GM19455 (cell line): Measurements from ENCODE around the gene MAMDC2.

ENCODE experiments used
- ATAC-seq: cut with Tn5 transposase; IDR thresholded peaks from one replicate; pipeline ENCODE4 v1.9.1; 2021; ENCODE audit not compliant: unreplicated experiment

Gene MAMDC2

DNA sequence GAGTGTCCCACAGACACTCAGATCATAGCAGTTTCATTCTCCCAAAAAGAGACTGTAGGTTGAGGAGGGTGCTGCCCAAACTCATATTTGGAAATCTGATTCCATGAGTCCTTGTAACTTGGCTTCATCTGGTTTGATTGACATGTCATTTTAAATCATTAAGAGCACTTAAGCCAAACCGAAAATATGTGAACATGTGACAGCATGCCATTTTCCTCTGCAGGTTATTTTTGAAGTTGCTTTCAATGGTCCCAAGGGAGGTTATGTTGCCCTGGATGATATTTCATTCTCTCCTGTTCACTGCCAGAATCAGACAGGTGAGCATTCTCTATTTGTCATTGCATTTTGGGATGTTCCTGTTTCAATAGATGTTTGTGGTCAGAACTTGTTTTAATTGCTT lies 87.6 kb downstream of the MAMDC2 start:
- no peak for ATAC-seq

DNA sequence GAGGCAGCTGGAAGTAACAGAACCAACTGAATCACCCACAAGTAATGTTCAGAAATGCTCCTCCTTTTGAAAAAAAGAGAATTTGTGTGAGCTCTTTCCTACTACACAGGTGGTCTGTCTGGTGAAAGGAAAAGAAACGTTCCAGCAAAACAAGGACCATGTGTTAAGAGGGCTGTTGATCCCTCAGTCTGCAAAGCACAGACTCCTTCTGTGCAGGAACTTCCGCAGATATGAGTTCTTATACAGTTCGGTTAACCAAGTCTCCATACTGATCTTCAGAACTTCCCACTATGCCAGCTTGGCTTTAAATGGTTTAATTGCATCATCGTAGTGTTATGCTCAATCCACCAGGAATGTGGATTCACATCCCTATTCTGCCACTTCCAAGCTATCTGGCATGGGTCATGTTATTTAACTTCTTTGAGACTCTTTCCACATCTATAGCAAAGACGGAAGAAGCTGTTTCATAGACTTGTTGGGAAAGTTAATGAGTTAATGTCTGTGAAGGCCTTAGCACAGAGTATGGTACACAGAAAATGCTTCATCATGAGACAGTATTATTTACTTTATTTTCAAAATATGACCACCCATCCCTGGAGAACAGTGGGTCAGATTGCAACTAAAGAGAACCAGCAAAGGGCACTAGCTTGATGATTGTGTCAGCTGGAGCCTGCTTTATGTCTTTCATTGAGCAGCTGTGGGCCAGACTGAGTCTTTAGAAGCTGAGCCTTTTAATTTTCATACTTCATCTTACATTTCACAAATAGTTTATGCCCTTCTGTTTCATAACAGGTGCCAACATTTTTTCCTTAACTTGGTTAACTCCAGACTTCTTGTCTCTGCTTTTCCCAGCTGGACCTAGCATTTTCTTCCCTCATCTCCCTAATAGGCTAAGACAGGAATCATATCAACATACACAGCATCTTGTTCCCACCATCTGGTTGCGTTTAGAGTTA lies 89.9 kb downstream of the MAMDC2 start:
- ATAC-seq, result no peak

DNA sequence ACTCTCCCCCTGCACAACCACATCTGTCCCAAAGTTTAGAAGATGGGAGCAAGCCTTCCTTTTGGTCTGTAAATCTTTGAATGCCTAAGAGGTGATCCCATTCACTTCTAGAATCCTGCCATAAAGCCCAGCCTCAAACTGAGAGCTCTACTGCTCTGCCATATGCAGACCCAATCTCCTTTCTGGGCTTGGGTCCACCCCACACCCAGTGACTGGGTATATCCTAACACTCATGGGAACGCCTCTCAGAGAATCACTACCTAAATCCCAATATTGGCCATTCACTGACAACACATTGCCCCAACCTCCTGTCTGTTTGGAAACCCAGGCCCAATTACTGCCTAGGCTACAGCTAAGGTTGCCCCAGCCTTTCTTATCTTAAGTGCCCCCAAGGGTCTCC lies 90.7 kb downstream of the MAMDC2 start:
- no peak for ATAC-seq

DNA sequence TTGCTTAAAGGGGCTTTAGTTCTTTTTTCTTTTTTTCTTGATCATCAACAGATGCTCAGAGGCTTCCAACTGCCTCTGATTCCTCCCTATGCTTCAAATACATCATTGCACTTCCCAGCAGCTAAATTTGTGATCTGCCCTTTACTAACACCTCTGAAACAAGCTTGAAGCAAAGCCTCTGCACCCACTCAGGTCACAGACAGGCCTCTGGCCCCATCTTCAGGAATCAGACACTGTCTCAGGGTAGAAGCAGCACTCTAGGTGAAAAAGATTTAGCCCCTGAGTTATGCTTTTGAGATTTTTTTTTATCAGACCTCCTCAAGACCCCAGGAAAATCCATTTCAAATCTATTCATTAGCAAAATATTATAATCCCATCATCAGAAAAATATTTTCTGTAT lies 91.5 kb downstream of the MAMDC2 start:
- no peak for ATAC-seq

DNA sequence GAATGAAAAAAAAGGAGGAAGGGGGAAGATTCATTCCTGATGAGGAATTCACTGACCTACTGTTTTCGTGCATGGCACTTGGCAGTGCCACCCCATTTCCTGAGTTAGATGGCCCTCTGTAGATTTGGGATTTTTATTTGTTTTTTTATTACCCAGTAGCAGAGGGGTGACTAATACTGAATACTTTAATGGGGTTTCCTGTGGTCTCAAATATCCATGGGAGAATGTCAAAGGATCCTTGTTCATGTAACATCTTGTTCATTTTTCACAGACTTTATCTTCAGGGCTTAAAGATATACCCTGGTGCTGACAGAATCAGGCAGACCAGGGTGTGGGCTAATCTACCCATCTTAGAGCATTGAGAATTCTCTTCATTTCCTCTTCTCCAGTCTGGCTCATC lies 93.0 kb downstream of the MAMDC2 start:
- no peak for ATAC-seq

DNA sequence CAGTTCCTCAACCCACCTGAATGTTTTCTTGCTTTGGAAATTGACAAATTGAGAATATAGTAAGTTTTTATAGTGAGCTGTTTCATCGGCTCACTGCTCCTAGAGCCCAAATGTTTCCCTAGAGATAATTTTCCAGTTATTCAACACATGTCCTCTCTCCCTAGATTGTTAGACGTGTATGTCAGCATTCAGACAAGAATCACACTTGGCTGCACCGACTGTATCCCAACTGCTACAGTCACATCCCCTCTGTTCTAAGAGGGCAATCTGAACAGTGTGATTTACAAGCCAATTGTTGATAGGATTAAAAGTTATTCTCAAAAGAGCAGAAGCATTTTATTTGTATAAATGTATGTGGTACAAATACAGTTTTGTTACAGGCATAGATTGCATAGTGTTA lies 93.9 kb downstream of the MAMDC2 start:
- ATAC-seq, result no peak

DNA sequence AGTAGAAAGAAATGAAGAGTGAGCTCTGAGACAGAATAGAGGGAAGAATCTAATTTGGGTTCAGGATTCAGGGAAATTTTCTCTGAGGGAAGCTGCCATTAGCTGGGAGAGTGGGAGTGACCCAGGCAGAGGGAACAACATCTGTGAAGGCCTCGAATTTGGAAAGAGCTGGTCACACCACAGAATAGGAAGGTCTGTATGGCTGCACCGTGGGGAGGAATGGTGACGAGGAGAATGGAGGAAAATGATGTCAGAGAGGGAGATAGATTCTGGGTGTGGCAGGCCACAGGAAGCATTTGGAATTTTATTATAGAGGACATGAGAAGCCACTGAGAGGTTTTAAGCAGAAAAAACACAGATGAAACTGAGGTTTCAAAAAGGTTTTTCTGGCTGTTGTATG lies 98.5 kb downstream of the MAMDC2 start:
- ATAC-seq, result no peak

DNA sequence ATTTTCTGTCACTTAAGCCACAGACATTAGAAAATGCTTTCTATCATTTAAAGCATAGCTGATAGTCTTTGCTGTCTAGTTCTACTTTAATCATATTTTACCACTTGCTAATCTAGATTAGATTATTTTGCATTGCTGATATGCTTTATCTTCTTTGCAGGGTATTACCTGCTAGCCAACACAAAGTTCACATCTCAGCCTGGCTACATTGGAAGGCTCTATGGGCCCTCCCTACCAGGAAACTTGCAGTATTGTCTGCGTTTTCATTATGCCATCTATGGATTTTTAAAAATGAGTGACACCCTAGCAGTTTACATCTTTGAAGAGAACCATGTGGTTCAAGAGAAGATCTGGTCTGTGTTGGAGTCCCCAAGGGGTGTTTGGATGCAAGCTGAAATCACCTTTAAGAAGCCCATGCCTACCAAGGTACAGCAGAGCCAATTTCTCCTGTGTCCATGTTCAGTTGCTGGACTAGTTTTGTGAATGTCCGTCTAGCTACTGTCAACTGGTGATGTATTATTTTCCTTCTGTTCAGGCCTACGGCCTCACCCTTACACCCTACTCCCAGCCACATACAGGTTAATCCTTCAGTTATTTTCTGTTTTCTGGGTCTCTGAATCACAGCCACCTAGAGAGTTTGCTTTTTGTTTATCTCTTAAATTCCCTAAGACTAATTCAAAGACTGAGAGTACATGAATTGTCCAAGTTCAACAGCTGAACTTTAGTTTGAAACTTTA lies 99.9 kb downstream of the MAMDC2 start:
- no peak for ATAC-seq

DNA sequence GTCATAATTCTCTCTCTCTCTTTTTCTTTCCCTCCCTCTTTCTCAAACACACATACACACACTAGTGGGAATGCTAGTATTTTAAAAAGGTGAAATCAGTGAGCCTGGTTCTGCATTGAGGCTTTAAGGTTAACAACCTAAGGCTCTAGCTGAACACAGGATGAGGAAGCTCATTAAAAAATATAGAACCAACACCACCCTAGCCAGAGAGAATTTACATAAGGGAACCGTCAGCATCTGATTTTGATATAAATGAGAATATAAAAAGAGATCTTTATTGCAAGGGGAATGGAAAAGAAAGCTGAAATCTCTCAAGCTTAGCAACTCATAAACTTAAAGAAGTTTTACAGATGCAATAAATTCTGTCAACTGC lies 100.5 kb downstream of the MAMDC2 start:
- no peak for ATAC-seq

DNA sequence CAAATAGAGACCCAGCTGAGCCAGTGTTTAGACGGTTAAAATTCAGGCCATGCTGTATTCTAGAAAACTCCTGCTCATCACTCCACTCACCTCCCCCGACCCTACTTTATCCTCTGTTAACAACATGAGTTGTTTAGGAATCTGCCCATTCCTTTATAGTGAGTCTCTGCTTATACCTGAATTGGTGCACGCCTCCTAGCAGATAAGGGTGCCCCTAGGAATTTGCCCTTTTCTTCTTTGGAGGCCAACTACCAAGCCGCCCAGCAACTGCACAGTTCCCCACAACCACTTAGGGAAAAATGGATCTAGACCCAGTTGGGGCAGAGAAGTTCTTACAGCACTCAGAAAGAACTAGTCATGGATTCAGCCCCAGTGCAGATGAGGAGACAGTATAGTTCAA lies 102.3 kb downstream of the MAMDC2 start:
- no peak for ATAC-seq

DNA sequence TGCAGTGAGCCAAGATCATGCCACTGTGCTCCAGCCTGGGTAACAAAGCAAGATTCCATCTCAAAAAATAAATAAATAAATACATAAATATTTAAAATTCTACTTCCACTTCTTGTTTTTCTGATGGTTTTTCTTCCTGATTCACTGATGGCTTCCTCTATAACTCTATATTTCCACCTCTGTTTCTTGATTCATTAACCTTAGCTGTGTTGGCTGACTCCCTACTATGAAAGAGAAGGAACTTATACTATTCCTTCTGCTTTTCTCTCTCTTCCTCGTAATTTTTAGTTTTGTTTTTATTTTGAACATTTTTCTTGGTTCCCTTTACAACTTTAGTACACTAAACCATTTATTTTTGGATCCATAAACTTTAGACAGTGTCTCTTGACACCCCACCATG lies 103.5 kb downstream of the MAMDC2 start:
- ATAC-seq, result no peak

DNA sequence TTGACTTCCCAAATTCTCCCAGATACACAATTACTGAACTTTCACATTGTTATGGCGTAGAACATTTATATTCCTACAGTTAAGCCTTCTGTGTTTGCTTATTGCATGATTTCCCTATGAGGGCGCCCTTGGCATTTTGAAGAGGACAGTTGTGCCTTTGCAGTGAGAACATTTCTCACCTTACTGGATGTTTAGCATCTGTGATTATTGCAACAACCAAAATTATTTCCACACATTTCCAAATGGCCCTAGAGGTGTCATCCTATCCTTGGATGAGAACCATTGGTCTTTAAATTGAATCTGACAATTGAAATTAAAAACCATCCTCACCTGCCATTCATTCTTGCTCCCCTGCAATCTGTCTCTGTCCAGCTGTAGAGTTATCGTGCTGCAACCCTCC lies 104.0 kb downstream of the MAMDC2 start:
- no peak for ATAC-seq

DNA sequence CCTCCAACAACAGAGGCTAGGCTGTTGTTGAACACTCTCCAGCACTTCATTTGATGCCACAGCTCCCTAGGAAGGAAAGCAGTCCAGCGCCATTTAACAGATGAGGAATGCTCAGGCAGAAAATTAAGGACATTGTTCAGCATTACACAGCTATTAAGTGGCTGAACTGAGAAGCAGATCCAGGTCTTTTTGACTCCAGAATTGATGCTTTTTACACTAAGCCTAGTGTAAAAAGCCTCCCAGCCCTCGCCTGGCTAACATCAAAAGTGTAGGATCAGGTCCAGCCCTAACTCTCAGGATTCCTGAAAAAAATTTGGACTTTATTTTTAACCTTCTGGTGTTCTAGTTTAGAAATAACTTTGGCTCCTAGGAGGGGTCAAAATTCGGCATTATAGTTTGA lies 108.7 kb downstream of the MAMDC2 start:
- ATAC-seq, result no peak

DNA sequence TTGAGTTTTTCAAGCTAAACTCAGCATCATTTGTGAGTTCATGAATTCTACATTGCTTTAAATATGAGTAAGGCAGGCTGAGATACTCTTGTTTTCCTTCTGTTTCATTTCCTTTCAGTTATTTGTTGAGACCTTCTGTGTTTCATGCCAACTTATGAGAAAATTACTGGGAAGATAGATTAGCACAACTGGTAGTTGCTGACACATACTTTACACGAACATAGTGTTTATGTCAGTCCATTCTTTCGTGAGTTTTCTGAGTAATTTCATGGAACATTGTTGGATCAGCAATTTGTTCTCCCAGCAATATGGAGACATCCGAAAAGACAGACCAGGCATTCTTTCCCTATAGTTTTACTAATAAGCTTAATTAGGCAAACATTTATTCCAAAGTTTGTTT lies 113.1 kb downstream of the MAMDC2 start:
- ATAC-seq, result no peak

DNA sequence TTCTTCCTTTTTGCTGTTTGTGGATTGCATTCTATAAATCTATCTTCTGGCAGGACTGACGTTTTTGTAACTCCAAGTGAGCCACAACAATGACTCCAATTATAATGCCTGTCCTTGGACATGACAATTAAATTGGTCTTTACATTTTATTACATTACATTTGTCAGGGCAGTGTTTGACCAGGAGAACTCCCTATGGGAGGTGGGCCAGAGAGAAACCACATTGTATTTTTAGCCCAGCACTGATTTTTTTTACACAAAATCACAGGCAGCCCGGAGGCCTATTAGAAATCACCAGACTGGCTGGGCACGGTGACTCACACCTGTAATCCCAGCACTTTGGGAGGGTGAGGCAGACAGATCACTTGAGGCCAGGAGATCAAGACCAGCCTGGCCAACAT lies 116.0 kb downstream of the MAMDC2 start:
- no peak for ATAC-seq

DNA sequence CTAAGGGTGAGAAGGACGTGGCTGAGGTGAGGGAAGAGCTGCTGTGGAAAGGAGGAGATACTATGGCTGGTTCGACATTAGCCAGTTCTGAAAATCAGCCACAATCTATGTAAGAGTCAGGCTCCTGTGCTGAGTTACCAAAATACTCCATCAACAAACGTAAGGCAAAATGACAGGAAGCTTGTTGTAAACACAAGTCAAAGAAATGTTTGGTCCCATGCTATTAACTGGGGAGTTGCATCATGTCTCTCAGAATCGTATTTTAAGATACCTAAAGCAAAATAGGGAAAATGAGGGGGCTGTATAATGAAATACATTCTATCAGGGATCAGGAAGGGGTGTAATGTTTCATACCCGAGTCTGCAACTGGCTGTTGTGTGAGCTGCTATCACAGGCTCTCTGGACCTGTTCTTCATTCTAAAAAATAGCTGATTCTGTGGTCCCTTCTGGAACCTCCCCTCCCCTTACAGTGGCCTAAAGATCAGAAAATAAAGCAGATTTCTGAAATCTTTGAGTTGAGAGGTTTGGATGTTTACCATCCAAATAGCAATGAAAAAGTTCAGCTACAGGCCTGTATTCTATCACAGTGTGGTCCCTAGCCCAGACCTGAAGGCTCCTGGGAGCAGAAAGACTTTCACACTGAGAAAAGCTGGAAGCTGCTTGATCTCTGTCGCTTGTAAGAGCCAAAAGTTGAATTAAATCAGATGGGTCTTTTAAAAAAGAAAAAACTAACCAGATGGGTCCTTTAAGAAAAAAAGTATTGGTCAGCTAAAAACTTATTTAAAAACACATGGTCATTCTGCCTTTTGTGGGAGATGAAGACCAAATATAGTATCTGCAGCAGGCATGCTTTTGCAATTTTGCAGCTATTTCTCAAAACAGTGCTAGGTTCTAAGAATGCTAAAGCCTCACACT lies 117.3 kb downstream of the MAMDC2 start:
- ATAC-seq, result no peak

DNA sequence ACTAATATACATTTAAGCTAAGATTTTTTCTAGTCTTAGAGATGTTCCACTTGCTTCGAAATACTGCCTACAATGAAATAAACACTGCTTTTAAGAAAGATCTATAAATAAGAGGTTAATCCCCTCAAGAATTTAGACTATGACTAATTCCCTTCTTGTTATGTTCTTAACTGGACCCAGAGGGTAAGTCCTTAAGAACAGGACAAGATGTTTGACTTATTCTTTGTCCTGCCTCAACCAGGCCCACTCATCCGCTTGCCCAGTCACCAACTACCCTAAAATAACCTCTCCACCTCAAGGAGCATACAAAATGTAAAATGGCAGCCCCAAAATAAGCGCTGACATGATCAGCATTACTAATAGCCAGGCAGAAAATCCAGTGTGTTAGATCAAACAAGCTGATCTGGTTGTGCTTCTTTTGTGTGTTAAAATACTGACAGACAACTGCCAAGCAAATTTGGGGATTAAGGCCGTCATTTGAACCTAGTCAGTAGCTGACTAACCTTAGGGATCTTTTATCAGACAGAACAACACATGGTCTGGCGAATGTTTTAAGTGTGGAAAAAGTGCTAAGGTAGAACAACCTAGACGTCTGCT lies 121.5 kb downstream of the MAMDC2 start:
- no peak for ATAC-seq

DNA sequence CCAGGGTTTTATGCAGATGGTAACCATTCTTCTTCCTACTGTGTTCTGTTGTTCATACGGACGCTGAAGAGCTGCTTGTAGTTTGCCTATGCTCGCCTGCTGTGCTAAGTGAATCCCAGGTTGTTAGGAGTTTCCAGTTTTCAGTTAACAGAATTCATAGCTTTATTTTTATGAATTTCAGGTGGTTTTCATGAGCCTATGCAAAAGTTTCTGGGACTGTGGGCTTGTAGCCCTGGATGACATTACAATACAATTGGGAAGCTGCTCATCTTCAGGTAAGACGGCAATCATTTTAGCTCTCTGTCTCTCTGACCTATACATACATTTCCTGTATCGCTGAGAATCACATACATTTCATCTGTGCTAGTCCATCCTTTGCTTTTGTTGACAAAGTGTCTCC lies 124.9 kb downstream of the MAMDC2 start:
- ATAC-seq, result no peak

DNA sequence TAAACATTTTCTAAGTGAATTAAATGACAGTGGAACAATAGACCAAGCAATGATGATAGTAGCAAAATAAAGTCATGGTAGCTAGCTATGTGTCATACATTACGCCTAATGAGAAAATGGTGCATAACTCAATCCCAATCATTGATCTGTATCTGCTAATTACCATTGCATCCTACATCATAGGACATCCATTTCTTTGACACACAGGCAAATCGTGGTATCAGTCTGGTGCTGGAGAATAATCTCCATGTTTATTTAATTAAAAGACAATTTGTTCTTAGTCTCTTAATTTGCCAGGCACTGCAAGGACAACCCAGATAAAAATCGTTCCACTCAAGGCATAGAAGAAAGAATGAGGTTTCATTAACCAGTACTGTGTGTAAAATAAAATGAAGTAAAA lies 125.6 kb downstream of the MAMDC2 start:
- ATAC-seq, result no peak

DNA sequence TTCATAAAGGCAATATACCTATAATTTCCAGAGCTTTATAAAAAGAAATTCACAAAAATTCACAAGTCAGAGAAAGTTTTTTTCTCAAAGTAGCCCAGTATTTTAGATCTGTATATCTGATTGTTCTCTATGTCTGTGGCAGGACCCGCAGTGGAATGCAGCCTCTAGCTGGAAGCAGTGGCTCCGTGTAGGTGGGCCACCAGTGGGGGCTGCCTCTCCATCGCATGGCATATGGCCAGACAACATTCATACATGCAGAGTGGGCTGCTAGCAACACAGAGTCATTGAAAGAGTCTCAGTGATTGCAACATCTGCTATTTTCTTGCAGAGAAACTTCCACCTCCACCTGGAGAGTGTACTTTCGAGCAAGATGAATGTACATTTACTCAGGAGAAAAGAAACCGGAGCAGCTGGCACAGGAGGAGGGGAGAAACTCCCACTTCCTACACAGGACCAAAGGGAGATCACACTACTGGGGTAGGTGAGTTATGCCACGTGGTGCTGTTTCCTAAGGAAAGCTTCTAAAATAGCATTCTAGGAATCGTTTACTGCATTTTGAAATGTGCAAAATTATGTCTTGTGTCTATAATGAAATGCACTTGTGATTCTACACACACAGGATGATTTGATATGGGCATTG lies 126.6 kb downstream of the MAMDC2 start:
- no peak for ATAC-seq
